Stimulated activated CD8-positive, alpha-beta memory T cell treated with anti-CD3 and anti-CD28 coated beads, Interleukin-7, amount 100 ng/mL, for 24 hours (primary cell): ENCODE results near the gene FALEC.
"Not testable (repeated sequence)": the region's sequence is repeated elsewhere in the genome, so short reads cannot be mapped to it uniquely, and the experiment has no call there.

Experiments used
- DNase-seq: peaks from one replicate; pipeline ENCODE4 v3.0.0-alpha.2; 2020; ENCODE audit warnings: low read depth

Gene FALEC

GRCh38 chr1:150574260-150575071 lies 58.9 kb downstream of the FALEC start:
- DNase-seq, result no peak

- DNase-seq, result no peak
Measured at GRCh38 chr1:150575072-150575489, 59.5 kb downstream of the FALEC start.

- DNase-seq, result no peak
Measured at GRCh38 chr1:150575518-150576366, 60.2 kb downstream of the FALEC start.

- no peak for DNase-seq
Measured at GRCh38 chr1:150576367-150576711, 60.8 kb downstream of the FALEC start.

GRCh38 chr1:150576794-150577556 lies 61.4 kb downstream of the FALEC start:
- DNase-seq, result no peak

GRCh38 chr1:150577557-150578271 lies 62.2 kb downstream of the FALEC start:
- no peak for DNase-seq

- no peak for DNase-seq
Measured at GRCh38 chr1:150578272-150579109, 62.9 kb downstream of the FALEC start.

- DNase-seq, result peak; percentile 73
Measured at GRCh38 chr1:150579110-150579944, 63.8 kb downstream of the FALEC start, which contains the start of gene MCL1. Gene MCL1, minus strand, starts transcription at chr1:150579610. Its CDS starts 80 bp downstream, at chr1:150579530.

- no peak for DNase-seq
Measured at GRCh38 chr1:150579945-150580642, 64.5 kb downstream of the FALEC start.

GRCh38 chr1:150580966-150581365 lies 65.4 kb downstream of the FALEC start:
- DNase-seq, result not testable (repeated sequence)

- not testable (repeated sequence) for DNase-seq
Measured at GRCh38 chr1:150581437-150581836, 65.9 kb downstream of the FALEC start.

GRCh38 chr1:150581962-150582361 lies 66.4 kb downstream of the FALEC start:
- DNase-seq, result not testable (repeated sequence)

GRCh38 chr1:150582371-150582770 lies 66.8 kb downstream of the FALEC start:
- no peak for DNase-seq
